HepG2 (cell line): ENCODE results near the gene ZBTB20. TPM values are rescaled to one million over a fixed set of nuclear protein-coding genes. Genes with fewer than 3 reads are reported as not detected.

Experiments
- ATF3 ChIP-seq: sonication (generic); formaldehyde crosslinking; IDR thresholded peaks from 2 replicates; pipeline ENCODE4 v1.4.0; 2020; ENCODE audit warnings: missing genetic modification reagents
- CEBPG ChIP-seq: IDR thresholded peaks from 2 replicates; pipeline ENCODE4 v1.6.1; 2016
- CENPX ChIP-seq: sonication (generic); formaldehyde crosslinking; IDR thresholded peaks from 2 replicates; pipeline ENCODE4 v1.9.0; 2021; ENCODE audit warnings: mild to moderate bottlenecking, missing genetic modification reagents, moderate library complexity
- CHCHD3 ChIP-seq: sonication (generic); formaldehyde crosslinking; IDR thresholded peaks from 2 replicates; pipeline ENCODE4 v1.8.0; 2022; ENCODE audit warnings: mild to moderate bottlenecking, missing genetic modification reagents, moderate library complexity
- EP300 ChIP-seq, 3 experiments: sonication (generic) in 1 of 3; formaldehyde crosslinking in 1 of 3; IDR thresholded peaks; 2 replicates each; pipeline versions ENCODE4 v1.5.1 to v1.6.1; 2011 to 2020; ENCODE audit warnings: low read depth in 2 of 3, low read length in 2 of 3, borderline replicate concordance in 1 of 3, improper control_type of control experiment in 1 of 3, mild to moderate bottlenecking in 1 of 3, missing genetic modification reagents in 1 of 3, moderate library complexity in 1 of 3
- HDAC6 ChIP-seq: fragments of 200-600 bp; sonication (generic); IDR thresholded peaks from 2 replicates; pipeline ENCODE4 v1.7.0; 2017; ENCODE audit warnings: mild to moderate bottlenecking, antibody characterized with exemption, low read length, low read depth
- IKZF4 ChIP-seq: sonication (generic); formaldehyde crosslinking; IDR thresholded peaks from 2 replicates; pipeline ENCODE4 v1.5.1; 2020; ENCODE audit warnings: borderline replicate concordance, mild to moderate bottlenecking, low read depth, missing genetic modification reagents; ENCODE audit errors: not compliant biosample characterization
- NAIF1 ChIP-seq: sonication (generic); formaldehyde crosslinking; IDR thresholded peaks from 2 replicates; pipeline ENCODE4 v1.5.0; 2020; ENCODE audit warnings: mild to moderate bottlenecking, missing genetic modification reagents, borderline replicate concordance
- RARG ChIP-seq: sonication (generic); formaldehyde crosslinking; IDR thresholded peaks from 2 replicates; pipeline ENCODE4 v1.4.0; 2020; ENCODE audit warnings: low read depth, mild to moderate bottlenecking, missing genetic modification reagents
- SSRP1 ChIP-seq: IDR thresholded peaks from 2 replicates; pipeline ENCODE4 v1.6.1; 2016; ENCODE audit warnings: control low read depth
- YEATS4 ChIP-seq: sonication (generic); formaldehyde crosslinking; IDR thresholded peaks from 2 replicates; pipeline ENCODE4 v1.4.0; 2020; ENCODE audit warnings: missing genetic modification reagents, borderline replicate concordance
- ZNF710 ChIP-seq: sonication (generic); formaldehyde crosslinking; IDR thresholded peaks from 2 replicates; pipeline ENCODE4 v1.5.0; 2020; ENCODE audit warnings: mild to moderate bottlenecking, missing genetic modification reagents, borderline replicate concordance
- polyA plus RNA-seq, 8 experiments: library from polyadenylated mRNA; depleted of rRNA in 3 of 8; stranded (reverse) in 7 of 8; unstranded in 1 of 8; fragments of >200 nt; fragmentation: Illumina TruSeq in 4 of 8; extraction: Trizol in 4 of 8; gene quantifications; 2 replicates each; pipeline versions ENCODE4 v1.2.1 to v1.2.3, GENCODE V29; 2011 to 2016; ENCODE audit warnings: low read depth in 4 of 8, missing spikeins in 1 of 8, mixed read lengths in 1 of 8; ENCODE audit not compliant: insufficient read depth in 1 of 8
- total RNA-seq, 5 experiments: library from RNA; depleted of rRNA; stranded (reverse); fragments of >200 nt; fragmentation: Illumina TruSeq; extraction: Trizol; gene quantifications; 2 replicates each; pipeline ENCODE4 v1.2.3, GENCODE V29; 2016; ENCODE audit warnings: low read depth in 1 of 5
- TF ChIP-seq, protein P1 (sequence below): IDR thresholded peaks from 2 replicates; pipeline ENCODE4 v1.6.1; 2016; ENCODE audit warnings: mild to moderate bottlenecking
- TF ChIP-seq, protein P2 (sequence below), 2 experiments: IDR thresholded peaks; 2 replicates each; pipeline ENCODE4 v1.6.1; 2011 to 2012; ENCODE audit warnings: low read length in 2 of 2, borderline replicate concordance in 1 of 2, low read depth in 1 of 2, mild to moderate bottlenecking in 1 of 2, moderate library complexity in 1 of 2
- TF ChIP-seq, protein P3 (sequence below): sonication (generic); formaldehyde crosslinking; conservative IDR thresholded peaks from 2 replicates; pipeline ENCODE4 v1.4.0; 2020; ENCODE audit warnings: mild to moderate bottlenecking, missing genetic modification reagents, moderate library complexity

ZBTB20 gene
- total and polyA plus RNA-seq, 2 of the 13 experiments (the other 11 are each of a cell fraction or from before 2014, with no cell fraction given), result 1.9 to 8.8 TPM

DNA sequence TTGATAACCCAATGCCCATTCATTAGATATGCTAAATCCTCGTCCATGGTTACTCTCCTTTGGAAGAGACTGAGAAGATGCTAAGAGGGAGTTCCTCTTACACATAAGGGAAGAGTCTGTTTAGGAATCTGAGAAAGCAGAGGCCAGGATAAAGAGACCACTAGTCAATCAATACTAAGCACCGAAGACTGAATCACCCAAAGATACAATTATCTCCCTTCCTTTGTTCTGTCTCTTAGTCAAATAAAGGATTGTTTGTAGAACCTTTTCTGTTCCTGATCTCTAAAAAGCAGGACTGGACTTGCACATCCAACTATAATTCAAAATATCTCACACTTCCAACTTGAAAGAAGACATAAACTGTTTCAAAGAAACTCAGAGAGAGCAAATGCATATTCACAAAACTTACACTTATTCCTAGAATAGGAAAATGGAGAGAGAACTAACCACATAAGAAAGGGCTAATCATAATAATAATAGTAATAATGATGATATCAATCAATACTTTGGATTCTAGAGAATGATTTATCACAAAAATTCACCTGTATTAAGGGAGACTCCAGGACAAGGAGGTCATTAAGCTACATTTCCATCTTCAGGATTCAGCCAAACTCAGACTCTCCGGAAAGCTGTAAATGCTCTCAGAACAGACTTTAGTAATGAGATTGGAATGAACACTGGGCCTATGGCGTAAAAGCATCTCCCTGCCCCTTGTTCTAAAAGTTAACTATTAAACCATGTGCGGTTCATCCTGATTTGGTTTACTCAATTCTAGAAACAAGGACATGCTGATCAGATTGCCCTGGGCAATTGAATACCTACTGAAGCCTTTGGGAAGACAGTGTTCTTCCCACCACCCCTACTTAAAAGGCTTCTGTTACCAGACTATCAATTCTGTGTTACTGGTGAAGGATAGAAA, 401.5 kb downstream of the ZBTB20 start (continued):
- no peak for TF ChIP-seq YEATS4 (CRISPR knock-in tag)
- peak in 1 of 2 experiments; percentile 56; a peak in 1 of 4 replicates for TF ChIP-seq EP300 (IDR thresholded peaks at IDR 0.05; ENCODE audit: low read depth in 2 of 2, low read length in 2 of 2)
- TF ChIP-seq EP300 (CRISPR knock-in tag; IDR thresholded peaks at IDR 0.05; ENCODE audit: borderline replicate concordance), result no peak
- TF ChIP-seq RARG, result no peak
- 0 out of 2 replicates have a peak, but pooled peaks have one; percentile 25 for TF ChIP-seq ATF3 (CRISPR knock-in tag)
- TF ChIP-seq, protein P1, sequence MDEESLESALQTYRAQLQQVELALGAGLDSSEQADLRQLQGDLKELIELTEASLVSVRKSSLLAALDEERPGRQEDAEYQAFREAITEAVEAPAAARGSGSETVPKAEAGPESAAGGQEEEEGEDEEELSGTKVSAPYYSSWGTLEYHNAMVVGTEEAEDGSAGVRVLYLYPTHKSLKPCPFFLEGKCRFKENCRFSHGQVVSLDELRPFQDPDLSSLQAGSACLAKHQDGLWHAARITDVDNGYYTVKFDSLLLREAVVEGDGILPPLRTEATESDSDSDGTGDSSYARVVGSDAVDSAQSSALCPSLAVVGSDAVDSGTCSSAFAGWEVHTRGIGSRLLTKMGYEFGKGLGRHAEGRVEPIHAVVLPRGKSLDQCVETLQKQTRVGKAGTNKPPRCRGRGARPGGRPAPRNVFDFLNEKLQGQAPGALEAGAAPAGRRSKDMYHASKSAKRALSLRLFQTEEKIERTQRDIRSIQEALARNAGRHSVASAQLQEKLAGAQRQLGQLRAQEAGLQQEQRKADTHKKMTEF (CRISPR knock-in tag), result 0 out of 2 replicates have a peak, but pooled peaks have one; percentile 21
- TF ChIP-seq, protein P2, sequence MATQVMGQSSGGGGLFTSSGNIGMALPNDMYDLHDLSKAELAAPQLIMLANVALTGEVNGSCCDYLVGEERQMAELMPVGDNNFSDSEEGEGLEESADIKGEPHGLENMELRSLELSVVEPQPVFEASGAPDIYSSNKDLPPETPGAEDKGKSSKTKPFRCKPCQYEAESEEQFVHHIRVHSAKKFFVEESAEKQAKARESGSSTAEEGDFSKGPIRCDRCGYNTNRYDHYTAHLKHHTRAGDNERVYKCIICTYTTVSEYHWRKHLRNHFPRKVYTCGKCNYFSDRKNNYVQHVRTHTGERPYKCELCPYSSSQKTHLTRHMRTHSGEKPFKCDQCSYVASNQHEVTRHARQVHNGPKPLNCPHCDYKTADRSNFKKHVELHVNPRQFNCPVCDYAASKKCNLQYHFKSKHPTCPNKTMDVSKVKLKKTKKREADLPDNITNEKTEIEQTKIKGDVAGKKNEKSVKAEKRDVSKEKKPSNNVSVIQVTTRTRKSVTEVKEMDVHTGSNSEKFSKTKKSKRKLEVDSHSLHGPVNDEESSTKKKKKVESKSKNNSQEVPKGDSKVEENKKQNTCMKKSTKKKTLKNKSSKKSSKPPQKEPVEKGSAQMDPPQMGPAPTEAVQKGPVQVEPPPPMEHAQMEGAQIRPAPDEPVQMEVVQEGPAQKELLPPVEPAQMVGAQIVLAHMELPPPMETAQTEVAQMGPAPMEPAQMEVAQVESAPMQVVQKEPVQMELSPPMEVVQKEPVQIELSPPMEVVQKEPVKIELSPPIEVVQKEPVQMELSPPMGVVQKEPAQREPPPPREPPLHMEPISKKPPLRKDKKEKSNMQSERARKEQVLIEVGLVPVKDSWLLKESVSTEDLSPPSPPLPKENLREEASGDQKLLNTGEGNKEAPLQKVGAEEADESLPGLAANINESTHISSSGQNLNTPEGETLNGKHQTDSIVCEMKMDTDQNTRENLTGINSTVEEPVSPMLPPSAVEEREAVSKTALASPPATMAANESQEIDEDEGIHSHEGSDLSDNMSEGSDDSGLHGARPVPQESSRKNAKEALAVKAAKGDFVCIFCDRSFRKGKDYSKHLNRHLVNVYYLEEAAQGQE (IDR thresholded peaks at IDR 0.05; ENCODE audit: borderline replicate concordance in 1 of 2, low read depth in 1 of 2, low read length in 2 of 2), result no peak
- TF ChIP-seq CENPX, result no peak
- TF ChIP-seq CHCHD3 (CRISPR knock-in tag), result no peak
- peak; percentile 41; the same call in 1 of the 2 replicates for TF ChIP-seq ZNF710 (CRISPR knock-in tag)
- no peak for TF ChIP-seq SSRP1
- TF ChIP-seq CEBPG (CRISPR knock-in tag), result peak; percentile 41; the same call in 1 of the 2 replicates
- TF ChIP-seq HDAC6, result no peak
- TF ChIP-seq IKZF4 (CRISPR knock-in tag), result no peak
- TF ChIP-seq, protein P3, sequence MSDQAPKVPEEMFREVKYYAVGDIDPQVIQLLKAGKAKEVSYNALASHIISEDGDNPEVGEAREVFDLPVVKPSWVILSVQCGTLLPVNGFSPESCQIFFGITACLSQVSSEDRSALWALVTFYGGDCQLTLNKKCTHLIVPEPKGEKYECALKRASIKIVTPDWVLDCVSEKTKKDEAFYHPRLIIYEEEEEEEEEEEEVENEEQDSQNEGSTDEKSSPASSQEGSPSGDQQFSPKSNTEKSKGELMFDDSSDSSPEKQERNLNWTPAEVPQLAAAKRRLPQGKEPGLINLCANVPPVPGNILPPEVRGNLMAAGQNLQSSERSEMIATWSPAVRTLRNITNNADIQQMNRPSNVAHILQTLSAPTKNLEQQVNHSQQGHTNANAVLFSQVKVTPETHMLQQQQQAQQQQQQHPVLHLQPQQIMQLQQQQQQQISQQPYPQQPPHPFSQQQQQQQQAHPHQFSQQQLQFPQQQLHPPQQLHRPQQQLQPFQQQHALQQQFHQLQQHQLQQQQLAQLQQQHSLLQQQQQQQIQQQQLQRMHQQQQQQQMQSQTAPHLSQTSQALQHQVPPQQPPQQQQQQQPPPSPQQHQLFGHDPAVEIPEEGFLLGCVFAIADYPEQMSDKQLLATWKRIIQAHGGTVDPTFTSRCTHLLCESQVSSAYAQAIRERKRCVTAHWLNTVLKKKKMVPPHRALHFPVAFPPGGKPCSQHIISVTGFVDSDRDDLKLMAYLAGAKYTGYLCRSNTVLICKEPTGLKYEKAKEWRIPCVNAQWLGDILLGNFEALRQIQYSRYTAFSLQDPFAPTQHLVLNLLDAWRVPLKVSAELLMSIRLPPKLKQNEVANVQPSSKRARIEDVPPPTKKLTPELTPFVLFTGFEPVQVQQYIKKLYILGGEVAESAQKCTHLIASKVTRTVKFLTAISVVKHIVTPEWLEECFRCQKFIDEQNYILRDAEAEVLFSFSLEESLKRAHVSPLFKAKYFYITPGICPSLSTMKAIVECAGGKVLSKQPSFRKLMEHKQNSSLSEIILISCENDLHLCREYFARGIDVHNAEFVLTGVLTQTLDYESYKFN (CRISPR knock-in tag), result peak; percentile 46
- TF ChIP-seq NAIF1 (CRISPR knock-in tag), result peak; percentile 83
